ENCODE data around the gene PSMD1.

The PSMD1 gene

GRCh38 chr2:231144896-231145295 lies 88.2 kb downstream of the PSMD1 start:
- H3K36me3 Mint-ChIP-seq (ENCODE audit: low read depth) = peaks cover 46% of the 10 kb centered on the region
- no peak for TF ChIP-seq CTCF (IDR thresholded peaks at IDR 0.05; ENCODE audit: unreplicated experiment in 3 of 3)
- peak overlapping the region; percentile 12 to 40 (median 29) for H3K27ac Mint-ChIP-seq
- no peak overlapping the region for H3K4me3 Mint-ChIP-seq
- H3K27me3 Mint-ChIP-seq (ENCODE audit: low read depth) = no peaks in the 10 kb centered on the region
- no peaks in the 10 kb centered on the region for H3K9me3 Mint-ChIP-seq
- peaks cover 20% of the 10 kb centered on the region for H3K4me1 Mint-ChIP-seq

GRCh38 chr2:231146665-231147064 lies 90.0 kb downstream of the PSMD1 start:
- no peaks in the 10 kb centered on the region for H3K9me3 Mint-ChIP-seq
- no peaks in the 10 kb centered on the region for H3K27me3 Mint-ChIP-seq (ENCODE audit: low read depth)
- H3K36me3 Mint-ChIP-seq (ENCODE audit: low read depth) = peaks cover 53% of the 10 kb centered on the region
- H3K4me1 Mint-ChIP-seq = peaks cover 26% of the 10 kb centered on the region
- no peak overlapping the region for H3K4me3 Mint-ChIP-seq
- peak overlapping the region in 2 of 3 experiments; percentile 24 to 29 for H3K27ac Mint-ChIP-seq
- TF ChIP-seq CTCF (IDR thresholded peaks at IDR 0.05; ENCODE audit: unreplicated experiment in 3 of 3) = no peak

- Mint-ChIP-seq H3K27me3 (ENCODE audit: low read depth) (no peaks in the 10 kb centered on the region), H3K4me1 (peaks cover 20% of the 10 kb centered on the region), H3K4me3 (no peak overlapping the region), H3K36me3 (ENCODE audit: low read depth) (peaks cover 48% of the 10 kb centered on the region), H3K27ac (no peak overlapping the region), H3K9me3 (no peaks in the 10 kb centered on the region)
- no peak for TF ChIP-seq CTCF (IDR thresholded peaks at IDR 0.05; ENCODE audit: unreplicated experiment in 3 of 3)
Observed at GRCh38 chr2:231152800-231153557, 96.3 kb downstream of the PSMD1 start.

GRCh38 chr2:231159306-231159705 lies 102.6 kb downstream of the PSMD1 start:
- TF ChIP-seq CTCF (IDR thresholded peaks at IDR 0.05; ENCODE audit: unreplicated experiment in 3 of 3) = no peak
- Mint-ChIP-seq H3K27ac (peak overlapping the region; percentile 17 to 76 (median 64)), H3K9me3 (no peaks in the 10 kb centered on the region), H3K27me3 (ENCODE audit: low read depth) (no peaks in the 10 kb centered on the region), H3K4me1 (peaks cover 32% of the 10 kb centered on the region), H3K4me3 (no peak overlapping the region), H3K36me3 (ENCODE audit: low read depth) (peaks cover 27% of the 10 kb centered on the region)

GRCh38 chr2:231160701-231161100 lies 104.0 kb downstream of the PSMD1 start:
- H3K9me3 Mint-ChIP-seq = no peaks in the 10 kb centered on the region
- no peak for TF ChIP-seq CTCF (IDR thresholded peaks at IDR 0.05; ENCODE audit: unreplicated experiment in 3 of 3)
- H3K4me3 Mint-ChIP-seq = no peak overlapping the region
- peak overlapping the region in 2 of 3 experiments; percentile 56 to 81 for H3K27ac Mint-ChIP-seq
- H3K4me1 Mint-ChIP-seq = peaks cover 40% of the 10 kb centered on the region
- peaks cover 30% of the 10 kb centered on the region for H3K36me3 Mint-ChIP-seq (ENCODE audit: low read depth)
- no peaks in the 10 kb centered on the region for H3K27me3 Mint-ChIP-seq (ENCODE audit: low read depth)

Measured in nephron (organoid).